Measurements from ENCODE around the gene NEO1. TPM values are rescaled to one million over a fixed set of nuclear protein-coding genes. Genes with fewer than 3 reads are reported as not detected.

NEO1 gene
- polyA plus RNA-seq, 1 donor (not counting 4 experiments of a cell fraction or from before 2014, with no cell fraction given): 4.4 TPM

DNA sequence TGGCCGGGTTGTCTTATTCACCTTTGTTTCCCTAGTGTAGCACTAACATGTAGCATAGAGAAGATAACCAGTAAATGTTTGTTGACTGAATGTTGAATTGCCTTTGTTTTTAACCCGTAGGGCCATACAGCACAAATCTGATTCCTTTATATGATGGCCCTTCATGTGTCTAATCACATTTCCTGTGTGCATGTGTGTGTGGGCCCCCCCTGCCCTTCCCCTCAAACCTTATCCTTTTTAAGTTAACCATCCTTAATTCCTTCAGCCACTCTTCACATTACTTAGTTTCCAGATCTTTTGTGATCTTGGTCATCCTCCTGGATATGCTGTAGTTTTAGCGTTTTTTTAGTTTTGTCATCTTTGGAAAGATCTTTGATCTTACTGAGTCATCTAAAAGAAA lies 4.2 kb downstream of the NEO1 start:
- Histone ChIP-seq H2AFZ (ENCODE audit: control insufficient read depth, low read length) (no peak overlapping the region), H4K20me1 (ENCODE audit: control insufficient read depth, extremely low read depth, insufficient read depth, low read length) (no peaks in the 10 kb centered on the region), H3K27ac (ENCODE audit: control insufficient read depth, insufficient read depth, low read length) (no peak overlapping the region), H3K9me1 (ENCODE audit: control insufficient read depth, extremely low read depth, insufficient read depth, low read length) (peaks cover 2% of the 10 kb centered on the region), H3K9ac (ENCODE audit: control insufficient read depth, extremely low read depth, insufficient read depth, low read length) (no peak overlapping the region), H3K4me1 (ENCODE audit: control insufficient read depth, extremely low read depth, insufficient read depth, low read length) (peaks cover 9% of the 10 kb centered on the region), H3K36me3 (ENCODE audit: control insufficient read depth in 2 of 2, extremely low read depth in 1 of 2, insufficient read depth in 2 of 2, low read length in 2 of 2) (no peaks in the 10 kb centered on the region), H3K4me2 (ENCODE audit: control insufficient read depth, extremely low read depth, insufficient read depth, low read depth, low read length) (no peak overlapping the region), H3K9me3 (ENCODE audit: control insufficient read depth, low read depth, low read length) (no peaks in the 10 kb centered on the region), H3K4me3 (ENCODE audit: control insufficient read depth in 2 of 3, extremely low read depth in 1 of 3, insufficient read depth in 2 of 3, low read depth in 1 of 3, low read length in 3 of 3) (no peak overlapping the region), H3K79me2 (ENCODE audit: control insufficient read depth, insufficient read depth, low read length) (no peaks in the 10 kb centered on the region), H3K27me3 (ENCODE audit: control insufficient read depth, extremely low read depth, insufficient read depth, low read length) (no peaks in the 10 kb centered on the region)
- DNase-seq (ENCODE audit: low read depth, low spot score) (no peak), FAIRE-seq (no peak)
- TF ChIP-seq, protein P1, sequence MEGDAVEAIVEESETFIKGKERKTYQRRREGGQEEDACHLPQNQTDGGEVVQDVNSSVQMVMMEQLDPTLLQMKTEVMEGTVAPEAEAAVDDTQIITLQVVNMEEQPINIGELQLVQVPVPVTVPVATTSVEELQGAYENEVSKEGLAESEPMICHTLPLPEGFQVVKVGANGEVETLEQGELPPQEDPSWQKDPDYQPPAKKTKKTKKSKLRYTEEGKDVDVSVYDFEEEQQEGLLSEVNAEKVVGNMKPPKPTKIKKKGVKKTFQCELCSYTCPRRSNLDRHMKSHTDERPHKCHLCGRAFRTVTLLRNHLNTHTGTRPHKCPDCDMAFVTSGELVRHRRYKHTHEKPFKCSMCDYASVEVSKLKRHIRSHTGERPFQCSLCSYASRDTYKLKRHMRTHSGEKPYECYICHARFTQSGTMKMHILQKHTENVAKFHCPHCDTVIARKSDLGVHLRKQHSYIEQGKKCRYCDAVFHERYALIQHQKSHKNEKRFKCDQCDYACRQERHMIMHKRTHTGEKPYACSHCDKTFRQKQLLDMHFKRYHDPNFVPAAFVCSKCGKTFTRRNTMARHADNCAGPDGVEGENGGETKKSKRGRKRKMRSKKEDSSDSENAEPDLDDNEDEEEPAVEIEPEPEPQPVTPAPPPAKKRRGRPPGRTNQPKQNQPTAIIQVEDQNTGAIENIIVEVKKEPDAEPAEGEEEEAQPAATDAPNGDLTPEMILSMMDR (optimal IDR thresholded peaks at IDR 0.05 in 1 of 3, IDR thresholded peaks at IDR 0.05 in 1 of 3, conservative IDR thresholded peaks at IDR 0.05 in 1 of 3; ENCODE audit: extremely low read depth in 1 of 3, insufficient read depth in 2 of 3, low read length in 3 of 3): no peak
- no peak for TF ChIP-seq EZH2 (IDR thresholded peaks at IDR 0.05; ENCODE audit: low read length)
- dilution Hi-C loops (cut with MboI; ENCODE audit: extremely low pct_ligation_motif_present, low sequenced_read_pairs): no loop called here

DNA sequence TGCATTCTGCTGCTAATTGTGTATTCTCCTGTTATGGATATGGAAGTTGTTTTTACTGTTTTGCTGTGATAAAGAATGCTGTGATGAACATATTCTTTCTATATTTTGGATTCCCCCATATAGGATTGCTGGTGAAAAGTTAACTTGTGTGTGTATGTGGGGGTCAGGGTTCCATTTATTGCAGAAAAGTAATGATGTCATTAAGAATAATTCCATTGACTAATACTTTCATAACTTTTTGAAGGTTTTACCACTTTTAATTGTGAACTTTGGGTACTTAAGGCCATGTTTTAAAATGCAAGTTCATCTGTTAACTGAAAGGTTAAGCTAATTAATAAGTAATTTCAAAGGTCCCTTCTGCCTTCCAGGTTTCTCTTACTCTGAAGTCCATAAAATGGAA lies 6.2 kb downstream of the NEO1 start:
- peaks cover 4% of the 10 kb centered on the region for H3K4me1 ChIP-seq (ENCODE audit: control insufficient read depth, extremely low read depth, insufficient read depth, low read length)
- FAIRE-seq: no peak
- H3K27me3 ChIP-seq (ENCODE audit: control insufficient read depth, extremely low read depth, insufficient read depth, low read length): no peaks in the 10 kb centered on the region
- no peak overlapping the region for H3K4me3 ChIP-seq (ENCODE audit: control insufficient read depth in 2 of 3, extremely low read depth in 1 of 3, insufficient read depth in 2 of 3, low read depth in 1 of 3, low read length in 3 of 3)
- H3K9me1 ChIP-seq (ENCODE audit: control insufficient read depth, extremely low read depth, insufficient read depth, low read length): peaks cover 2% of the 10 kb centered on the region
- no peaks in the 10 kb centered on the region for H3K9me3 ChIP-seq (ENCODE audit: control insufficient read depth, low read depth, low read length)
- dilution Hi-C loops (cut with MboI; ENCODE audit: extremely low pct_ligation_motif_present, low sequenced_read_pairs): no loop called here
- no peak overlapping the region for H3K27ac ChIP-seq (ENCODE audit: control insufficient read depth, insufficient read depth, low read length)
- H3K9ac ChIP-seq (ENCODE audit: control insufficient read depth, extremely low read depth, insufficient read depth, low read length): no peak overlapping the region
- TF ChIP-seq, protein P1 (optimal IDR thresholded peaks at IDR 0.05 in 1 of 3, IDR thresholded peaks at IDR 0.05 in 1 of 3, conservative IDR thresholded peaks at IDR 0.05 in 1 of 3; ENCODE audit: extremely low read depth in 1 of 3, insufficient read depth in 2 of 3, low read length in 3 of 3): no peak
- TF ChIP-seq EZH2 (IDR thresholded peaks at IDR 0.05; ENCODE audit: low read length): no peak
- H3K36me3 ChIP-seq (ENCODE audit: control insufficient read depth in 2 of 2, extremely low read depth in 1 of 2, insufficient read depth in 2 of 2, low read length in 2 of 2): no peaks in the 10 kb centered on the region
- H3K4me2 ChIP-seq (ENCODE audit: control insufficient read depth, extremely low read depth, insufficient read depth, low read depth, low read length): no peak overlapping the region
- no peak overlapping the region for H2AFZ ChIP-seq (ENCODE audit: control insufficient read depth, low read length)
- DNase-seq (ENCODE audit: low read depth, low spot score): no peak
- no peaks in the 10 kb centered on the region for H3K79me2 ChIP-seq (ENCODE audit: control insufficient read depth, insufficient read depth, low read length)
- H4K20me1 ChIP-seq (ENCODE audit: control insufficient read depth, extremely low read depth, insufficient read depth, low read length): no peaks in the 10 kb centered on the region

All from keratinocyte (primary cell).